AG04449 (cell line): ENCODE results near the gene PTCD2.
A peak's percentile ranks its signal among the peaks of the same experiment; 100 is the strongest.

Experiments used
- CTCF ChIA-PET: fragments of 350-600 bp; formaldehyde crosslinking; extraction: SDS; loops from one replicate; lab custom pipeline; 2021; ENCODE audit warnings: antibody characterized with exemption; lab: Yijun Ruan, JAX
- POLR2A ChIA-PET: fragments of 400-600, 350-600 bp; formaldehyde crosslinking; extraction: SDS; loops from one replicate; lab custom pipeline; 2020; ENCODE audit warnings: antibody characterized with exemption, inconsistent platforms; lab: Yijun Ruan, JAX
- DNase-seq: peaks from one replicate; pipeline ENCODE4 v3.0.0-alpha.2; 2010; ENCODE audit warnings: low read depth, low spot score
- H3K4me3 ChIP-seq: 2 replicates; pipeline ENCODE4 v1.5.1; 2011; ENCODE audit warnings: low read depth, mild to moderate bottlenecking, control low read depth, low read length
- CTCF ChIP-seq: IDR thresholded peaks from one replicate; pipeline ENCODE4 v1.5.1; 2011; ENCODE audit warnings: mild to moderate bottlenecking, moderate library complexity, low read length, control low read depth, inconsistent platforms; ENCODE audit not compliant: insufficient read depth; ENCODE audit errors: missing control alignments

Gene PTCD2

GRCh38 chr5:72319976-72320752 is at the start of gene PTCD2, which contains the start of gene MRPS27:
TSS of gene PTCD2 (plus strand) at chr5:72320373. CDS start at chr5:72320383, 10 bp downstream.
TSS of gene MRPS27 (minus strand) at chr5:72320240. CDS start at chr5:72320221, 19 bp downstream.
- H3K4me3 ChIP-seq, result peak within 1 kb of the TSS; percentile 98
- CTCF ChIA-PET, result interaction anchor here (0.8 to 4.1 kb wide), 5 partner anchors 9 to 499 kb away, joined by 3 to 17 read pairs (median 6); no protein-coding TSS in a partner anchor
- POLR2A ChIA-PET, result interaction anchor here (1.0 to 1.9 kb wide), 2 partner anchors 12 to 212 kb away, joined by 3 to 13 read pairs; no protein-coding TSS in a partner anchor
- DNase-seq, result peak; percentile 97
- peak; percentile 38 for TF ChIP-seq CTCF

GRCh38 chr5:72271702-72272101 is 48.5 kb upstream of the PTCD2 start:
- no peak for DNase-seq
- H3K4me3 ChIP-seq, result no peak overlapping the region
- POLR2A ChIA-PET, result no interaction called here
- no peak for TF ChIP-seq CTCF
- CTCF ChIA-PET, result interaction anchor here (1.3 to 2.4 kb wide), 3 partner anchors 9 to 31 kb away, joined by 3 to 17 read pairs (median 3); no protein-coding TSS in a partner anchor

- no peak for TF ChIP-seq CTCF
- no peak overlapping the region for H3K4me3 ChIP-seq
- no peak for DNase-seq
- ChIA-PET CTCF (interaction anchor here (0.9 to 2.4 kb wide), 5 partner anchors 8 to 162 kb away, joined by 3 to 17 read pairs (median 3); no protein-coding TSS in a partner anchor), POLR2A (no interaction called here)
Measured at GRCh38 chr5:72272398-72272797, 47.8 kb upstream of the PTCD2 start.

DNA sequence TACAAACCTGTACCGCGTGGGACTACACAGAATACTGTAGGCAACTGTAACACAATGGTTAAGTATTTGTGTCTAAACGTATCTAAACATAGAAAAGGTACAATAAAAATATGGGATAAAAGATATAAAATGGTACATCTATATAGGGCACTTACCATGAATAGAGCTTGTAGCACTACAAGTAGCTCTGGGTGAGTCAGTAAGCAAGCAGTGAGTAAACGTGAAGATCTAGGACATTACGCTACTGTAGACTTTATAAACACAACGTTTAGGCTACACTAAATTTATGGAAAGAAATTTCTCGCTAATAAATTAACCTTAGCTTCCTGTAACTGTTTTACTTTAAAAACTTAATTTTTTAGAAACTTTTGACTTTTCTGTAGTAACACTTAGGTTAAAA is 46.6 kb upstream of the PTCD2 start:
- TF ChIP-seq CTCF, result no peak
- ChIA-PET POLR2A (no interaction called here), CTCF (interaction anchor here (0.9 to 1.6 kb wide), 3 partner anchors 9 to 164 kb away, joined by 3 to 4 read pairs (median 3); no protein-coding TSS in a partner anchor)
- no peak overlapping the region for H3K4me3 ChIP-seq
- no peak for DNase-seq

- DNase-seq, result no peak
- ChIA-PET CTCF (interaction anchor here (0.6 to 2.5 kb wide), 2 partner anchors 17 to 31 kb away, joined by 3 to 7 read pairs; no protein-coding TSS in a partner anchor), POLR2A (no interaction called here)
- TF ChIP-seq CTCF, result no peak
- no peak overlapping the region for H3K4me3 ChIP-seq
Measured at GRCh38 chr5:72276219-72276752, 43.9 kb upstream of the PTCD2 start.

- TF ChIP-seq CTCF, result peak; percentile 63
- ChIA-PET POLR2A (no interaction called here), CTCF (interaction anchor here (0.6 to 4.4 kb wide), 35 partner anchors 9 to 498 kb away, joined by 3 to 23 read pairs (median 4); no protein-coding TSS in a partner anchor)
- no peak for DNase-seq
- no peak overlapping the region for H3K4me3 ChIP-seq
Measured at GRCh38 chr5:72280581-72281069, 39.5 kb upstream of the PTCD2 start.
